IPS-NIHi7 (cell line): ENCODE results near the gene PGC.

ENCODE experiments used
- DNase-seq: peaks from one replicate; pipeline ENCODE4 v3.0.0; 2012; ENCODE audit warnings: mixed read lengths; ENCODE audit errors: extremely low spot score

The PGC gene

GRCh38 chr6:41747256-41748101 lies at the start of gene PGC:
TSS of gene PGC (minus strand) at chr6:41747397. CDS start at chr6:41747334, 63 bp downstream.
- DNase-seq: no peak

- DNase-seq: no peak
These were observed 49.3 kb upstream of the PGC start for GRCh38 chr6:41796474-41796873.

GRCh38 chr6:41791984-41792383 lies 44.8 kb upstream of the PGC start:
- DNase-seq: no peak

GRCh38 chr6:41791305-41791704 lies 44.1 kb upstream of the PGC start:
- DNase-seq: no peak

- DNase-seq: no peak
These were observed 42.8 kb upstream of the PGC start for GRCh38 chr6:41790045-41790444.

- DNase-seq: no peak
These were observed 42.2 kb upstream of the PGC start for GRCh38 chr6:41789390-41789724.

GRCh38 chr6:41787219-41787917 lies 40.2 kb upstream of the PGC start, which contains the start of gene TOMM6:
TSS of gene TOMM6 (plus strand) at chr6:41787694. CDS start at chr6:41787698, 4 bp downstream.
- DNase-seq: peak; percentile 89

- peak; percentile 87 for DNase-seq
These were observed 39.4 kb upstream of the PGC start for GRCh38 chr6:41786451-41787218.

- DNase-seq: no peak
These were observed 38.7 kb upstream of the PGC start for GRCh38 chr6:41785689-41786450.

GRCh38 chr6:41785254-41785653 lies 38.1 kb upstream of the PGC start:
- DNase-seq: no peak

GRCh38 chr6:41784581-41785171 lies 37.5 kb upstream of the PGC start:
- DNase-seq: no peak

GRCh38 chr6:41783106-41783780 lies 36.0 kb upstream of the PGC start:
- DNase-seq: no peak

GRCh38 chr6:41781366-41781730 lies 34.2 kb upstream of the PGC start:
- DNase-seq: no peak

GRCh38 chr6:41780551-41781365 lies 33.6 kb upstream of the PGC start, which contains the start of gene PRICKLE4:
TSS of gene PRICKLE4 (plus strand) at chr6:41780782. CDS start at chr6:41783474, 2,692 bp downstream.
- DNase-seq: peak; percentile 35

GRCh38 chr6:41779788-41780550 lies 32.8 kb upstream of the PGC start, which contains the start of gene FRS3:
TSS of gene FRS3 (minus strand) at chr6:41779900. CDS start at chr6:41776987, 2,913 bp downstream.
- peak; percentile 98 for DNase-seq

GRCh38 chr6:41779336-41779735 lies 32.1 kb upstream of the PGC start:
- peak; percentile 50 for DNase-seq

GRCh38 chr6:41778895-41779294 lies 31.7 kb upstream of the PGC start:
- DNase-seq: no peak

GRCh38 chr6:41777551-41778285 lies 30.5 kb upstream of the PGC start:
- no peak for DNase-seq
